ENCODE data around the gene ST7.

- no peak for TF ChIP-seq POLR2A (IDR thresholded peaks at IDR 0.05; ENCODE audit: extremely low read depth, insufficient read length)
- TF ChIP-seq, protein P1, sequence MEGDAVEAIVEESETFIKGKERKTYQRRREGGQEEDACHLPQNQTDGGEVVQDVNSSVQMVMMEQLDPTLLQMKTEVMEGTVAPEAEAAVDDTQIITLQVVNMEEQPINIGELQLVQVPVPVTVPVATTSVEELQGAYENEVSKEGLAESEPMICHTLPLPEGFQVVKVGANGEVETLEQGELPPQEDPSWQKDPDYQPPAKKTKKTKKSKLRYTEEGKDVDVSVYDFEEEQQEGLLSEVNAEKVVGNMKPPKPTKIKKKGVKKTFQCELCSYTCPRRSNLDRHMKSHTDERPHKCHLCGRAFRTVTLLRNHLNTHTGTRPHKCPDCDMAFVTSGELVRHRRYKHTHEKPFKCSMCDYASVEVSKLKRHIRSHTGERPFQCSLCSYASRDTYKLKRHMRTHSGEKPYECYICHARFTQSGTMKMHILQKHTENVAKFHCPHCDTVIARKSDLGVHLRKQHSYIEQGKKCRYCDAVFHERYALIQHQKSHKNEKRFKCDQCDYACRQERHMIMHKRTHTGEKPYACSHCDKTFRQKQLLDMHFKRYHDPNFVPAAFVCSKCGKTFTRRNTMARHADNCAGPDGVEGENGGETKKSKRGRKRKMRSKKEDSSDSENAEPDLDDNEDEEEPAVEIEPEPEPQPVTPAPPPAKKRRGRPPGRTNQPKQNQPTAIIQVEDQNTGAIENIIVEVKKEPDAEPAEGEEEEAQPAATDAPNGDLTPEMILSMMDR (IDR thresholded peaks at IDR 0.05; ENCODE audit: low read depth, low read length), result no peak
- TF ChIP-seq, protein P2, sequence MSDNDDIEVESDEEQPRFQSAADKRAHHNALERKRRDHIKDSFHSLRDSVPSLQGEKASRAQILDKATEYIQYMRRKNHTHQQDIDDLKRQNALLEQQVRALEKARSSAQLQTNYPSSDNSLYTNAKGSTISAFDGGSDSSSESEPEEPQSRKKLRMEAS (IDR thresholded peaks at IDR 0.05; ENCODE audit: low read depth, low read length), result no peak
- no peak for TF ChIP-seq MYC (IDR thresholded peaks at IDR 0.05; ENCODE audit: low read depth, low read length)
These were observed 59.0 kb downstream of the ST7 start for GRCh38 chr7:117012284-117012683.
